Neural cell (in vitro differentiated cells): ENCODE measurements around the gene LBH. TPM values are rescaled to one million over a fixed set of nuclear protein-coding genes. Genes with fewer than 3 reads are reported as not detected.

Experiments
- H2AFZ ChIP-seq: fragments of 200-600, 300-800 bp; sonication (generic), shearing (Covaris generic); 2 replicates; pipeline ENCODE4 v1.6.0; 2014; ENCODE audit warnings: low read depth, mild to moderate bottlenecking, antibody characterized with exemption, low read length, moderate library complexity
- H3F3A ChIP-seq: fragments of 200-600 bp; shearing (Covaris generic); 2 replicates; pipeline ENCODE4 v1.6.1; 2016; ENCODE audit warnings: mild to moderate bottlenecking, moderate library complexity, mixed read lengths, antibody characterized with exemption, low read length; ENCODE audit not compliant: insufficient read depth, poor library complexity, severe bottlenecking
- H3K27ac ChIP-seq: fragments of 200-600, 300-800 bp; sonication (generic), shearing (Covaris generic); 2 replicates; pipeline ENCODE4 v1.5.1; 2014; ENCODE audit warnings: mild to moderate bottlenecking, low read length, moderate library complexity
- H3K27me3 ChIP-seq: fragments of 300-800, 200-600 bp; sonication (generic), shearing (Covaris generic); 2 replicates; pipeline ENCODE4 v1.6.0; 2014; ENCODE audit warnings: mild to moderate bottlenecking, low read depth, low read length, moderate library complexity; ENCODE audit not compliant: insufficient read depth
- H3K36me3 ChIP-seq: fragments of 300-800, 200-600 bp; sonication (generic), shearing (Covaris generic); 2 replicates; pipeline ENCODE4 v1.5.1; 2014; ENCODE audit warnings: mild to moderate bottlenecking, antibody characterized with exemption, low read length, moderate library complexity; ENCODE audit not compliant: insufficient read depth
- H3K4me2 ChIP-seq: fragments of 300-800, 200-600 bp; sonication (generic), shearing (Covaris generic); 2 replicates; pipeline ENCODE4 v1.6.0; 2014; ENCODE audit warnings: mild to moderate bottlenecking, low read length
- H3K4me3 ChIP-seq: fragments of 300-800, 200-600 bp; sonication (generic), shearing (Covaris generic); 2 replicates; pipeline ENCODE4 v1.5.1; 2014; ENCODE audit warnings: mild to moderate bottlenecking, low read length, moderate library complexity
- H3K79me2 ChIP-seq: fragments of 200-600 bp; shearing (Covaris generic); replicated peaks from 2 replicates; pipeline ENCODE4 v1.6.0; 2014; ENCODE audit warnings: mild to moderate bottlenecking, low read length, moderate library complexity; ENCODE audit not compliant: insufficient read depth
- H3K9ac ChIP-seq: fragments of 300-800, 200-600 bp; sonication (generic), shearing (Covaris generic); 2 replicates; pipeline ENCODE4 v1.6.1; 2016; ENCODE audit warnings: mild to moderate bottlenecking, low read length, mixed read lengths
- H3K9me2 ChIP-seq: fragments of 200-600 bp; shearing (Covaris generic); 2 replicates; pipeline ENCODE4 v1.6.1; 2016; ENCODE audit warnings: mild to moderate bottlenecking, low read length, mixed read lengths; ENCODE audit not compliant: insufficient read depth
- H3K9me3 ChIP-seq: fragments of 200-600, 300-800 bp; sonication (generic), shearing (Covaris generic); 2 replicates; pipeline ENCODE4 v1.6.1; 2016; ENCODE audit warnings: mild to moderate bottlenecking, mixed run types, low read length, moderate library complexity, mixed read lengths
- H4K20me1 ChIP-seq: fragments of 200-600 bp; shearing (Covaris generic); 2 replicates; pipeline ENCODE4 v1.6.1; 2016; ENCODE audit warnings: mild to moderate bottlenecking, mixed run types; ENCODE audit not compliant: insufficient read depth
- EP300 ChIP-seq: fragments of 450-650 bp; conservative IDR thresholded peaks from 2 replicates; pipeline ENCODE4 v1.6.1; 2014; ENCODE audit warnings: antibody characterized with exemption, mild to moderate bottlenecking, moderate library complexity; ENCODE audit not compliant: poor library complexity, severe bottlenecking
- EZH2 ChIP-seq: fragments of 200-600, 300-800 bp; shearing (Covaris generic), sonication (generic); IDR thresholded peaks from 2 replicates; pipeline ENCODE4 v1.6.1; 2014; ENCODE audit warnings: antibody characterized with exemption, low read length, borderline replicate concordance, mild to moderate bottlenecking; ENCODE audit not compliant: insufficient read depth, poor library complexity, severe bottlenecking
- MXI1 ChIP-seq: fragments of 450-650 bp; conservative IDR thresholded peaks from 2 replicates; pipeline ENCODE4 v1.6.1; 2014; ENCODE audit warnings: antibody characterized with exemption, mild to moderate bottlenecking; ENCODE audit not compliant: poor library complexity, severe bottlenecking
- POLR2AphosphoS5 ChIP-seq: IDR thresholded peaks from 2 replicates; pipeline ENCODE4 v1.6.1; 2012
- RAD21 ChIP-seq: fragments of 450-650 bp; conservative IDR thresholded peaks from 2 replicates; pipeline ENCODE4 v1.6.1; 2014; ENCODE audit warnings: antibody characterized with exemption, mild to moderate bottlenecking, moderate library complexity
- SMC3 ChIP-seq: fragments of 450-650 bp; conservative IDR thresholded peaks from 2 replicates; pipeline ENCODE4 v1.6.1; 2014; ENCODE audit warnings: antibody characterized with exemption, mild to moderate bottlenecking, moderate library complexity; ENCODE audit not compliant: poor library complexity
- TAF1 ChIP-seq: IDR thresholded peaks from 2 replicates; pipeline ENCODE4 v1.6.1; 2012; ENCODE audit warnings: low read depth
- polyA plus RNA-seq: library from polyadenylated mRNA; depleted of rRNA; stranded (reverse); fragments of >200 nt; gene quantifications from 2 replicates; pipeline ENCODE4 v1.2.3, GENCODE V29; 2014
- TF ChIP-seq, protein P1 (sequence below): fragments of 450-650 bp; IDR thresholded peaks from 2 replicates; pipeline ENCODE4 v1.5.1; 2014; ENCODE audit warnings: antibody characterized with exemption, mild to moderate bottlenecking, moderate library complexity; ENCODE audit not compliant: poor library complexity, severe bottlenecking
- TF ChIP-seq, protein P2 (sequence below): IDR thresholded peaks from 2 replicates; pipeline ENCODE4 v1.6.1; 2012; ENCODE audit warnings: borderline replicate concordance

LBH gene
- polyA plus RNA-seq, 1 donor from 2014 or later: 345 TPM

DNA sequence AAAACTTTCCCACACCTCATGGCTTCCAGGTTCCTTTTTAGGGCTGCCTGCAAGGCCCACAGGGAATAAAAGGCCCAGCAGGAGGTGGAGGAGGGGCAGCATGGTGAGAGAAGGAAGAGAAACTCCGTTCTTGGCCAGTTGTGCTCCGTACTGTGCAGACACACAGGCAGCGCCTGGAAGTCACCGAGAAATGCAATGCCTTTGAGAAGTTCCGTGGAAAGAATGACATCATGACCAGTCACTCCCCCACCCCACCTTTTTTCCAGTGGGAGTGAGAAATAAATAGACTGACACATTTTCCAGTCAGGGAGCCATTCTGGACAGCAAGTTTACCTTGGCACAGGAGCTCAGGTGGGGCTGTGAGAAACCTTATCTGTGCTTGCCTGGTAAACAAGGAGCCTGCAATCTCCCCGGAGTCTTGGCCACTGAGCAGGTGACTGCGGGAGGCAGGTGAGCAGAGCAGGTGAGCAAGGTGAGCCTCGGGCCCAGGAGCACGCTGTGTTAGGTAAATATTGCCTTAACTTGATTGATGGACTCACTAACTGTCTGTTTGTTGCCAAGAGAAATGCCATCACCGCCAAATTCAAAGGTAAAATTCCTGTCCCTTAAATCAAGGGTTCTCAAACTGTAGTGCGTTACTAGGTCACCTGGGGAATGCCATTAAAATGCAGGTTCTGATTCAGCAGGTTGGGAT, 13.5 kb upstream of the LBH start:
- H4K20me1 ChIP-seq: no peaks in the 10 kb centered on the region
- H3K9me3 ChIP-seq: no peaks in the 10 kb centered on the region
- no peaks in the 10 kb centered on the region for H3K9me2 ChIP-seq
- no peaks in the 10 kb centered on the region for H3K36me3 ChIP-seq
- H3K79me2 ChIP-seq: no peaks in the 10 kb centered on the region
- no peak overlapping the region for H3K4me3 ChIP-seq
- H2AFZ ChIP-seq: no peak overlapping the region
- TF ChIP-seq TAF1: no peak
- no peak overlapping the region for H3K9ac ChIP-seq
- H3F3A ChIP-seq: no peaks in the 10 kb centered on the region
- H3K27me3 ChIP-seq: no peaks in the 10 kb centered on the region
- H3K4me2 ChIP-seq: no peak overlapping the region
- H3K27ac ChIP-seq: no peak overlapping the region

DNA sequence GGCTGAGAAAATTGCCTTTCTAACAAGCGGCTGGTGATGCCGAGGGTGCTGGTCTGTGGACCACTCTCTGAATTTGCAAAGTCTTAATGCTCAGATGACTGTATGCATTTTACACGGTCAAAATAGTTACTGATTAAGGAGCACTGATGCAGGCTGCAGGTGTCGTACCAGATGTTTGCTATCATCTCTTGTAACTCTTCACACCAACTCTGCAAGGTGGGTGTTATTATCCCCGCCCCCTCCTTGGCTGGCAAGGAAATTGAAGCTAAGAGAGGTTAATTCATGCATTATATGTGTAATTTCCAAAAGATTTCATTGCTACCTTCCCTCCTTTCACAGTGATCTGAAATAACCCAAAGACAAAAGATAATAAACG, 13.0 kb upstream of the LBH start:
- no peaks in the 10 kb centered on the region for H3K36me3 ChIP-seq
- H3K27ac ChIP-seq: no peak overlapping the region
- no peaks in the 10 kb centered on the region for H4K20me1 ChIP-seq
- TF ChIP-seq EZH2 (no peak), TAF1 (no peak), SMC3 (no peak), EP300 (no peak), RAD21 (no peak)
- TF ChIP-seq, protein P1, sequence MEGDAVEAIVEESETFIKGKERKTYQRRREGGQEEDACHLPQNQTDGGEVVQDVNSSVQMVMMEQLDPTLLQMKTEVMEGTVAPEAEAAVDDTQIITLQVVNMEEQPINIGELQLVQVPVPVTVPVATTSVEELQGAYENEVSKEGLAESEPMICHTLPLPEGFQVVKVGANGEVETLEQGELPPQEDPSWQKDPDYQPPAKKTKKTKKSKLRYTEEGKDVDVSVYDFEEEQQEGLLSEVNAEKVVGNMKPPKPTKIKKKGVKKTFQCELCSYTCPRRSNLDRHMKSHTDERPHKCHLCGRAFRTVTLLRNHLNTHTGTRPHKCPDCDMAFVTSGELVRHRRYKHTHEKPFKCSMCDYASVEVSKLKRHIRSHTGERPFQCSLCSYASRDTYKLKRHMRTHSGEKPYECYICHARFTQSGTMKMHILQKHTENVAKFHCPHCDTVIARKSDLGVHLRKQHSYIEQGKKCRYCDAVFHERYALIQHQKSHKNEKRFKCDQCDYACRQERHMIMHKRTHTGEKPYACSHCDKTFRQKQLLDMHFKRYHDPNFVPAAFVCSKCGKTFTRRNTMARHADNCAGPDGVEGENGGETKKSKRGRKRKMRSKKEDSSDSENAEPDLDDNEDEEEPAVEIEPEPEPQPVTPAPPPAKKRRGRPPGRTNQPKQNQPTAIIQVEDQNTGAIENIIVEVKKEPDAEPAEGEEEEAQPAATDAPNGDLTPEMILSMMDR: no peak
- H2AFZ ChIP-seq: no peak overlapping the region
- no peak overlapping the region for H3K4me2 ChIP-seq
- no peak overlapping the region for H3K4me3 ChIP-seq
- no peaks in the 10 kb centered on the region for H3K79me2 ChIP-seq
- no peaks in the 10 kb centered on the region for H3K27me3 ChIP-seq
- no peak overlapping the region for H3K9ac ChIP-seq
- no peaks in the 10 kb centered on the region for H3K9me2 ChIP-seq
- no peaks in the 10 kb centered on the region for H3F3A ChIP-seq
- no peaks in the 10 kb centered on the region for H3K9me3 ChIP-seq

DNA sequence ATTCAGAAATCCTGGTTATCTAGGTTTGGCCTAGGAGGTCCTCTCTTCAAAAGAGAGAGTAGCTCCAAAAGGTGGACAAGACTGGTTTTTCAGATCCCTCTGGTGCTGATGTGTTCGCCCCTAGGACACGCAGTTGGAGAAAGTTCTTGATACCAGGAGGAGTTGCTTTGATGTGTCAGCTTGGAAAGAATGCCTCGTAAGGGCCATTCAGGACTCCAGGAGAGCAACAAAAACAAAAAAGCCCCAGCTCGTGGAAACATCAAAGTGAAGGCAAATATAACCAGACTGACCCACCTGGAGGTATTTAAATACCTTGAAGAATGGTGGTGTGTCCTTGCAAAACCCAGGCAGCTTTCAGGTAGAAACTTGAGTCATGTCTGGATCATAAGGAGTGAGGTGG, 12.5 kb upstream of the LBH start:
- Histone ChIP-seq H3K79me2 (no peaks in the 10 kb centered on the region), H3F3A (no peaks in the 10 kb centered on the region), H3K9ac (no peak overlapping the region), H3K4me2 (no peak overlapping the region), H3K9me2 (no peaks in the 10 kb centered on the region), H2AFZ (no peak overlapping the region), H3K9me3 (no peaks in the 10 kb centered on the region), H3K4me3 (no peak overlapping the region), H3K27ac (no peak overlapping the region), H3K27me3 (no peaks in the 10 kb centered on the region), H3K36me3 (no peaks in the 10 kb centered on the region), H4K20me1 (no peaks in the 10 kb centered on the region)
- no peak for TF ChIP-seq EZH2
- no peak for TF ChIP-seq SMC3
- TF ChIP-seq EP300: no peak
- no peak for TF ChIP-seq POLR2AphosphoS5
- no peak for TF ChIP-seq MXI1
- TF ChIP-seq, protein P1: no peak
- no peak for TF ChIP-seq TAF1
- no peak for TF ChIP-seq RAD21
- TF ChIP-seq, protein P2, sequence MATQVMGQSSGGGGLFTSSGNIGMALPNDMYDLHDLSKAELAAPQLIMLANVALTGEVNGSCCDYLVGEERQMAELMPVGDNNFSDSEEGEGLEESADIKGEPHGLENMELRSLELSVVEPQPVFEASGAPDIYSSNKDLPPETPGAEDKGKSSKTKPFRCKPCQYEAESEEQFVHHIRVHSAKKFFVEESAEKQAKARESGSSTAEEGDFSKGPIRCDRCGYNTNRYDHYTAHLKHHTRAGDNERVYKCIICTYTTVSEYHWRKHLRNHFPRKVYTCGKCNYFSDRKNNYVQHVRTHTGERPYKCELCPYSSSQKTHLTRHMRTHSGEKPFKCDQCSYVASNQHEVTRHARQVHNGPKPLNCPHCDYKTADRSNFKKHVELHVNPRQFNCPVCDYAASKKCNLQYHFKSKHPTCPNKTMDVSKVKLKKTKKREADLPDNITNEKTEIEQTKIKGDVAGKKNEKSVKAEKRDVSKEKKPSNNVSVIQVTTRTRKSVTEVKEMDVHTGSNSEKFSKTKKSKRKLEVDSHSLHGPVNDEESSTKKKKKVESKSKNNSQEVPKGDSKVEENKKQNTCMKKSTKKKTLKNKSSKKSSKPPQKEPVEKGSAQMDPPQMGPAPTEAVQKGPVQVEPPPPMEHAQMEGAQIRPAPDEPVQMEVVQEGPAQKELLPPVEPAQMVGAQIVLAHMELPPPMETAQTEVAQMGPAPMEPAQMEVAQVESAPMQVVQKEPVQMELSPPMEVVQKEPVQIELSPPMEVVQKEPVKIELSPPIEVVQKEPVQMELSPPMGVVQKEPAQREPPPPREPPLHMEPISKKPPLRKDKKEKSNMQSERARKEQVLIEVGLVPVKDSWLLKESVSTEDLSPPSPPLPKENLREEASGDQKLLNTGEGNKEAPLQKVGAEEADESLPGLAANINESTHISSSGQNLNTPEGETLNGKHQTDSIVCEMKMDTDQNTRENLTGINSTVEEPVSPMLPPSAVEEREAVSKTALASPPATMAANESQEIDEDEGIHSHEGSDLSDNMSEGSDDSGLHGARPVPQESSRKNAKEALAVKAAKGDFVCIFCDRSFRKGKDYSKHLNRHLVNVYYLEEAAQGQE: no peak
